Mesenchymal stem cell (in vitro differentiated cells and primary cell): ENCODE measurements around the gene ELMO3.

Source experiments
- DNase-seq: peaks from one replicate; pipeline ENCODE4 v3.0.0-alpha.2; 2013
- H2AFZ ChIP-seq: one replicate; pipeline ENCODE4 v1.6.1; 2013; ENCODE audit warnings: low read depth, mild to moderate bottlenecking, control low read depth, inconsistent platforms, low read length, moderate library complexity
- H2AK5ac ChIP-seq: 2 replicates; pipeline ENCODE4 v1.6.1; 2013; ENCODE audit warnings: low read length, moderate library complexity, mild to moderate bottlenecking, inconsistent platforms; ENCODE audit not compliant: severe bottlenecking
- H2BK120ac ChIP-seq: one replicate; pipeline ENCODE4 v1.6.1; 2013; ENCODE audit warnings: low read depth, mild to moderate bottlenecking, inconsistent platforms, low read length, moderate library complexity
- H2BK12ac ChIP-seq, 2 experiments: one replicate each; pipeline ENCODE4 v1.6.1; 2013; ENCODE audit warnings: inconsistent platforms in 2 of 2, low read length in 2 of 2, mild to moderate bottlenecking in 2 of 2, moderate library complexity in 2 of 2, control low read depth in 1 of 2
- H2BK15ac ChIP-seq: one replicate; pipeline ENCODE4 v1.6.1; 2013; ENCODE audit warnings: mild to moderate bottlenecking, low read depth, inconsistent platforms; ENCODE audit not compliant: poor library complexity, severe bottlenecking
- H2BK5ac ChIP-seq: 2 replicates; pipeline ENCODE4 v1.6.1; 2013; ENCODE audit warnings: low read depth, mild to moderate bottlenecking, low read length, control low read depth, inconsistent platforms; ENCODE audit not compliant: poor library complexity, severe bottlenecking
- H3K14ac ChIP-seq, 2 experiments: one replicate each; pipeline ENCODE4 v1.6.1; 2013; ENCODE audit warnings: inconsistent platforms in 2 of 2, low read length in 2 of 2, control low read depth in 1 of 2, mild to moderate bottlenecking in 1 of 2, moderate library complexity in 1 of 2
- H3K18ac ChIP-seq, 2 experiments: one replicate each; pipeline ENCODE4 v1.6.1; 2013; ENCODE audit warnings: inconsistent platforms in 2 of 2, low read length in 2 of 2, control low read depth in 1 of 2, low read depth in 1 of 2, mild to moderate bottlenecking in 1 of 2
- H3K23ac ChIP-seq, 2 experiments: one replicate each; pipeline ENCODE4 v1.6.1; 2013; ENCODE audit warnings: inconsistent platforms in 2 of 2, low read length in 2 of 2, mild to moderate bottlenecking in 2 of 2, moderate library complexity in 2 of 2, control low read depth in 1 of 2
- H3K27ac ChIP-seq: 2 replicates; pipeline ENCODE4 v1.5.1; 2013; ENCODE audit warnings: mild to moderate bottlenecking, moderate library complexity, low read length, control low read depth, inconsistent platforms; ENCODE audit not compliant: poor library complexity, severe bottlenecking
- H3K27me3 ChIP-seq, 2 experiments: 2 replicates each; pipeline versions ENCODE4 v1.6.1 to v1.7.0; 2013; ENCODE audit warnings: low read length in 2 of 2, mild to moderate bottlenecking in 2 of 2, moderate library complexity in 2 of 2, control low read depth in 1 of 2, inconsistent platforms in 1 of 2; ENCODE audit not compliant: control insufficient read depth in 1 of 2, insufficient read depth in 1 of 2
- H3K36me3 ChIP-seq, 2 experiments: 2 replicates each; pipeline versions ENCODE4 v1.6.1 to v1.7.0; 2013; ENCODE audit warnings: low read length in 2 of 2, control low read depth in 1 of 2, inconsistent platforms in 1 of 2, low read depth in 1 of 2, mild to moderate bottlenecking in 1 of 2; ENCODE audit not compliant: insufficient read depth in 2 of 2, control insufficient read depth in 1 of 2
- H3K4ac ChIP-seq, 2 experiments: one replicate each; pipeline ENCODE4 v1.6.1; 2013; ENCODE audit warnings: inconsistent platforms in 2 of 2, low read length in 2 of 2, mild to moderate bottlenecking in 2 of 2, moderate library complexity in 2 of 2, control low read depth in 1 of 2, low read depth in 1 of 2
- H3K4me1 ChIP-seq: 2 replicates; pipeline ENCODE4 v1.6.1; 2013; ENCODE audit warnings: low read depth, low read length, control low read depth; ENCODE audit not compliant: control insufficient read depth, insufficient read depth
- H3K4me2 ChIP-seq: 2 replicates; pipeline ENCODE4 v1.6.1; 2013; ENCODE audit warnings: low read length, mild to moderate bottlenecking, inconsistent platforms; ENCODE audit not compliant: poor library complexity, severe bottlenecking
- H3K4me3 ChIP-seq, 2 experiments: 2 replicates each; pipeline versions ENCODE4 v1.5.1 to v1.7.0; 2013; ENCODE audit warnings: low read length in 2 of 2, mild to moderate bottlenecking in 2 of 2, control low read depth in 1 of 2, low read depth in 1 of 2; ENCODE audit not compliant: insufficient read depth in 1 of 2
- H3K79me1 ChIP-seq: replicated peaks from 2 replicates; pipeline ENCODE4 v1.6.1; 2013; ENCODE audit warnings: mild to moderate bottlenecking, control low read depth, low read length, inconsistent platforms; ENCODE audit not compliant: poor library complexity, severe bottlenecking
- H3K9ac ChIP-seq: 2 replicates; pipeline ENCODE4 v1.7.0; 2013; ENCODE audit warnings: mild to moderate bottlenecking, low read length, moderate library complexity
- H3K9me3 ChIP-seq: 2 replicates; pipeline ENCODE4 v1.7.0; 2013; ENCODE audit warnings: mild to moderate bottlenecking, low read length; ENCODE audit not compliant: control insufficient read depth
- H4K8ac ChIP-seq: one replicate; pipeline ENCODE4 v1.6.1; 2013; ENCODE audit warnings: inconsistent platforms, mild to moderate bottlenecking, low read length, moderate library complexity
- H4K91ac ChIP-seq: one replicate; pipeline ENCODE4 v1.6.1; 2013; ENCODE audit warnings: mild to moderate bottlenecking, low read length, inconsistent platforms
- WGBS: methylation state at CpG from one replicate; pipeline ENCODE4 v1.1.7; 2013; ENCODE audit warnings: mixed read lengths; 5-methylcytosine and 5-hydroxymethylcytosine counted together

Gene ELMO3

DNA sequence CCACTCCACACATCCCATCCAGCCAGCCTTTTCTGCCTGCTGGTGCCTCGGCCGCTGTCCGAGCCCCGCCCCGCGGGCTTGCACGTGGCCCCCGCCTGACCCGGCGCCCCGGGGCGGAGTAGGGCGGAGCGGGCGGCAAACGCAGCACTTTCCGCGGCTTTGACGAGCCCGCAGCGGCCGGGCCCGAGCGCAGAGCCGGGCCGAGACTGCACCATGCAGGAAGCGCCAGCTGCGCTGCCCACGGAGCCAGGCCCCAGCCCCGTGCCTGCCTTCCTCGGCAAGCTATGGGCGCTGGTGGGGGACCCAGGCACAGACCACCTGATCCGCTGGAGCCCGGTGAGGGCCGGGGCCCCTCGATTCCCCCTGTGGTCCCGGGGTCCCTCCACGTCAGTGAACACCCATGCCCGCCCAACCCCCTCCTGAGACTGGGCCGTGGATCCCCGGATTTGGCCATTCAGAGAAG is 34.3 kb upstream of the ELMO3 start, which contains the start of gene HSF4:
TSS of gene HSF4 (plus strand) at position 147 of the 463 bp plus-strand sequence. CDS start at position 214, 67 bp downstream.
- peak within 1 kb of the TSS; percentile 49 to 73 for H3K4me3 ChIP-seq
- under 1% methylated on average over 25 of the region's 41 CpGs for WGBS
- no peaks in the 10 kb centered on the region for H3K9me3 ChIP-seq
- H2BK5ac ChIP-seq, result no peak within 1 kb of the TSS
- H3K36me3 ChIP-seq, result peaks cover 0 to 7% of the 10 kb centered on the region in 2 experiments
- peak within 1 kb of the TSS in 1 of 2 experiments; percentile 47 for H3K23ac ChIP-seq
- peak within 1 kb of the TSS; percentile 43 for H4K91ac ChIP-seq
- peaks cover 55% of the 10 kb centered on the region for H3K4me1 ChIP-seq
- H2AK5ac ChIP-seq, result no peak within 1 kb of the TSS
- peak within 1 kb of the TSS; percentile 93 for H2BK15ac ChIP-seq
- DNase-seq, result no peak
- H2BK12ac ChIP-seq, result peak within 1 kb of the TSS; percentile 12 to 59
- H2AFZ ChIP-seq, result no peak within 1 kb of the TSS
- H3K27ac ChIP-seq, result no peak within 1 kb of the TSS
- H3K79me1 ChIP-seq, result peaks cover 7% of the 10 kb centered on the region
- H3K14ac ChIP-seq, result no peak within 1 kb of the TSS
- no peak within 1 kb of the TSS for H3K4ac ChIP-seq
- peak within 1 kb of the TSS; percentile 54 to 87 for H3K18ac ChIP-seq
- peak within 1 kb of the TSS; percentile 96 for H3K4me2 ChIP-seq
- H4K8ac ChIP-seq, result peak within 1 kb of the TSS; percentile 19
- peak within 1 kb of the TSS; percentile 73 for H3K9ac ChIP-seq
- H3K27me3 ChIP-seq, result peaks cover 21 to 68% of the 10 kb centered on the region in 2 experiments
- no peak within 1 kb of the TSS for H2BK120ac ChIP-seq

DNA sequence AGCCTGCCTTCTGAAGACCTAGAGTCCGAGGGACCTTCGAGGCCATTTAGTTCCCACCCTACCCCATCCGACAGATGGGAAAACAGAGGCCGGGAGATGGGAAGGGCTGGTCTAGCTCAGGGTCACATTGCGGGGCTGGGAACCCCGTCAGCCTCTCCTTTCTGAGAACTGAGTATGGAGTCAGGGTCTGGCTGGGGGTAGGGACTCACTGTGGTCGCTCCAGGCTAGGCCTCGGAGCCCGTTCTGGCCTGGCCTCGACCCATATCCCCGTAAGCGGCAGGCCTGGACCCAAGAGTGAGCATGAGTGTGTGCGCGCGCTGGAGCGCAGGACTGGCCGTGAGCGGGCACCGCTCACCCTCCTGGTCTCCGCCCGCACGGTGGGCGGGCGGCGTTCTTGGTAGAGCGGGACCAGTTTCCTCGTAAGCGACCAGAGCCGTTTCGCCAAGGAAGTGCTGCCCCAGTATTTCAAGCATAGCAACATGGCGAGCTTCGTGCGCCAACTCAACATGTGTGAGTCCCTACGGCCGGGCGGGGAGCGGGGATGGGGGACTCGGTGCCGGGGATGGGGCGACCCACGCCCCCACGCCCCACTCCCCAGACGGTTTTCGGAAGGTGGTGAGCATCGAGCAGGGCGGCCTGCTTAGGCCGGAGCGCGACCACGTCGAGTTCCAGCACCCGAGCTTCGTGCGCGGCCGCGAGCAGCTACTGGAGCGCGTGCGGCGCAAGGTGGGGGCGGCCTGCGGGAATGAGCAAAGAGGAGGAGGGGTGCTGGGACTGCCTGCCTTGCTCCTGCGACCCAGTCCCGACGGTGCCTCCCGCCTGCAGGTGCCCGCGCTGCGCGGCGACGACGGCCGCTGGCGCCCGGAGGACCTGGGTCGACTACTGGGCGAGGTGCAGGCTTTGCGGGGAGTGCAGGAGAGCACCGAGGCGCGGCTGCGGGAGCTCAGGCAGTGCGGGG is 33.5 kb upstream of the ELMO3 start:
- peak overlapping the region; percentile 93 for H2BK15ac ChIP-seq
- peak overlapping the region; percentile 13 for H3K4me2 ChIP-seq
- H3K36me3 ChIP-seq, result peaks cover 0 to 7% of the 10 kb centered on the region in 2 experiments
- H3K27ac ChIP-seq, result no peak overlapping the region
- H3K23ac ChIP-seq, result no peak overlapping the region
- H3K27me3 ChIP-seq, result peaks cover 21 to 68% of the 10 kb centered on the region in 2 experiments
- H3K9ac ChIP-seq, result peak overlapping the region; percentile 73
- no peaks in the 10 kb centered on the region for H3K9me3 ChIP-seq
- peak overlapping the region in 1 of 2 experiments; percentile 64 for H3K18ac ChIP-seq
- peaks cover 54% of the 10 kb centered on the region for H3K4me1 ChIP-seq
- no peak overlapping the region for H2AK5ac ChIP-seq
- no peak overlapping the region for H2BK5ac ChIP-seq
- peak; percentile 43 for DNase-seq
- H2BK120ac ChIP-seq, result no peak overlapping the region
- H4K8ac ChIP-seq, result peak overlapping the region; percentile 19
- WGBS, result 7% methylated on average over 76 of the region's 85 CpGs
- no peak overlapping the region for H3K14ac ChIP-seq
- no peak overlapping the region for H2AFZ ChIP-seq
- no peak overlapping the region for H3K4ac ChIP-seq
- no peak overlapping the region for H2BK12ac ChIP-seq
- peak overlapping the region in 1 of 2 experiments; percentile 73 for H3K4me3 ChIP-seq
- H3K79me1 ChIP-seq, result peaks cover 7% of the 10 kb centered on the region
- H4K91ac ChIP-seq, result no peak overlapping the region

DNA sequence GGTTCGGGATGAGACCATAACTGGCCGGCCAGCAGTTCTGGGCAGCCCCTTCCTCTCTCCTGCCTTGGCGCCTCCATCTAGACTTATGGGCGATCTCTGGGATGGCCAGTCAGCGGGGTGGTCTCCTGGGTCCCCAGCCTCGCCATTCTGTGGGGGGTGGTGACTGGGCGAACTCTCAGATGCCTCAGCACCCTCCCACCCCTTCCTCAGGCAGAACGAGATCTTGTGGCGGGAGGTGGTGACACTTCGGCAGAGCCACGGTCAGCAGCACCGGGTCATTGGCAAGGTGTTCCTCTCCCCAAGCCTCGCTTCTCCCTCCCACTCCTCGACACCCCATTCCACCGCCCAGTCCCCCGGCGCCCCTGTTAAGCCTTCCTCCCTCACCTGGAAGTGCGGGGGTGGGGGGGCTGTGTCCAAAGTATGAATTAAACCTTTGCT is 32.8 kb upstream of the ELMO3 start:
- H3K4me2 ChIP-seq, result no peak overlapping the region
- peak overlapping the region; percentile 70 for H4K91ac ChIP-seq
- no peak overlapping the region for H2AFZ ChIP-seq
- H3K27me3 ChIP-seq, result peaks cover 21 to 68% of the 10 kb centered on the region in 2 experiments
- peaks cover 4% of the 10 kb centered on the region for H3K79me1 ChIP-seq
- no peak overlapping the region for H2AK5ac ChIP-seq
- H2BK15ac ChIP-seq, result no peak overlapping the region
- H3K14ac ChIP-seq, result no peak overlapping the region
- no peak overlapping the region for H2BK120ac ChIP-seq
- H4K8ac ChIP-seq, result peak overlapping the region; percentile 9
- no peak overlapping the region for H2BK12ac ChIP-seq
- H3K4me3 ChIP-seq, result no peak overlapping the region
- H3K9ac ChIP-seq, result no peak overlapping the region
- no peak overlapping the region for H3K18ac ChIP-seq
- DNase-seq, result no peak
- H3K36me3 ChIP-seq, result peaks cover 0 to 7% of the 10 kb centered on the region in 2 experiments
- 11% methylated on average over 15 of the region's 18 CpGs for WGBS
- no peak overlapping the region for H3K27ac ChIP-seq
- H3K23ac ChIP-seq, result peak overlapping the region in 1 of 2 experiments; percentile 74
- H3K4ac ChIP-seq, result no peak overlapping the region
- H2BK5ac ChIP-seq, result no peak overlapping the region
- peaks cover 54% of the 10 kb centered on the region for H3K4me1 ChIP-seq
- no peaks in the 10 kb centered on the region for H3K9me3 ChIP-seq

DNA sequence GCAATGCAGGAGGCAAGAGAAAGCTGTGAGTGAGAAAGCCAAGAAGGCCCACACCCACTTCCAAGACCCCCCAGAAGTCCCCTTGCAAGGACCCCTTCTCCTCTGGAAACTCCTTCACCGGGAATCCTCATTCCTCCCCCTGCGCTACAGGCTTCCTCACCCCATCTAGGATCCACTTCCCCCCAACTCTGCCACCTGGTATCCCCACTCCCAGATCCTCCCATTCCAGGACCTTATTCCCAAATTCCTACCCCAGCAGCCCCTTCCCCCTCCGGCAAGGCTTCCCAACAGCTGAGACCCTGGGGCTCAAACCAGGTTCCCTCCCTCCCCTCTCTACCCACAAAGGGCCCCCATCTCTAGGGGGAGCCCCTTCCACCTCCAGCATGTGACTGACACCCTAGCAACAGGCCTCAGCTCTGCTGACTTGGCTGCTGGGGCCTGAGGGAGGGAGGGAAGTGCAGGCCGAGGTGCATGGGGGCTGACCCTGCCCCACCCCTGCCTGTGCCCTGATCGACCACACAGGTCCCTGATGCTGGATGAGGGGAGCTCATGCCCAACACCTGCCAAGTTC is 32.2 kb upstream of the ELMO3 start:
- Histone ChIP-seq H3K18ac (no peak overlapping the region), H3K23ac (no peak overlapping the region)

More for the DNA sequence above, 32.2 kb upstream of the ELMO3 start:
- Histone ChIP-seq H3K27me3 (peaks cover 21 to 64% of the 10 kb centered on the region in 2 experiments), H3K4me3 (no peak overlapping the region), H3K36me3 (peaks cover 0 to 7% of the 10 kb centered on the region in 2 experiments), H2BK120ac (no peak overlapping the region), H2AK5ac (no peak overlapping the region), H3K9me3 (no peaks in the 10 kb centered on the region), H3K4me1 (peaks cover 52% of the 10 kb centered on the region), H3K4me2 (no peak overlapping the region), H4K91ac (no peak overlapping the region), H3K27ac (no peak overlapping the region), H3K9ac (no peak overlapping the region), H4K8ac (peak overlapping the region; percentile 42), H2AFZ (no peak overlapping the region), H2BK15ac (no peak overlapping the region), H3K4ac (no peak overlapping the region), H3K79me1 (peaks cover 4% of the 10 kb centered on the region), H3K14ac (no peak overlapping the region), H2BK5ac (no peak overlapping the region), H2BK12ac (no peak overlapping the region)
- DNase-seq, result no peak
- WGBS, result 54% methylated on average over 5 of the region's 5 CpGs
